Epithelial cell of proximal tubule (primary cell): ENCODE measurements around the gene DOCK9. TPM values are rescaled to one million over a fixed set of nuclear protein-coding genes. Genes with fewer than 3 reads are reported as not detected.
"Not testable (repeated sequence)": the region's sequence is repeated elsewhere in the genome, so short reads cannot be mapped to it uniquely, and the experiment has no call there.

Source experiments
- DNase-seq: peaks from one replicate; pipeline ENCODE4 v3.0.0-alpha.2; 2011; ENCODE audit warnings: low read depth
- H3K4me3 ChIP-seq: 2 replicates; pipeline ENCODE4 v1.5.1; 2011; ENCODE audit warnings: low read depth, mild to moderate bottlenecking, low read length
- total RNA-seq: library from RNA; depleted of rRNA; stranded (reverse); fragments of >200 nt; gene quantifications from 2 replicates; pipeline ENCODE4 v1.2.3, GENCODE V29; 2015
- TF ChIP-seq, protein P1 (sequence below): conservative IDR thresholded peaks from 2 replicates; pipeline ENCODE4 v1.5.1; 2012; ENCODE audit warnings: low read depth, mild to moderate bottlenecking, low read length

DOCK9 gene
- total RNA-seq, 1 donor from 2014 or later: 37.6 TPM

DNA sequence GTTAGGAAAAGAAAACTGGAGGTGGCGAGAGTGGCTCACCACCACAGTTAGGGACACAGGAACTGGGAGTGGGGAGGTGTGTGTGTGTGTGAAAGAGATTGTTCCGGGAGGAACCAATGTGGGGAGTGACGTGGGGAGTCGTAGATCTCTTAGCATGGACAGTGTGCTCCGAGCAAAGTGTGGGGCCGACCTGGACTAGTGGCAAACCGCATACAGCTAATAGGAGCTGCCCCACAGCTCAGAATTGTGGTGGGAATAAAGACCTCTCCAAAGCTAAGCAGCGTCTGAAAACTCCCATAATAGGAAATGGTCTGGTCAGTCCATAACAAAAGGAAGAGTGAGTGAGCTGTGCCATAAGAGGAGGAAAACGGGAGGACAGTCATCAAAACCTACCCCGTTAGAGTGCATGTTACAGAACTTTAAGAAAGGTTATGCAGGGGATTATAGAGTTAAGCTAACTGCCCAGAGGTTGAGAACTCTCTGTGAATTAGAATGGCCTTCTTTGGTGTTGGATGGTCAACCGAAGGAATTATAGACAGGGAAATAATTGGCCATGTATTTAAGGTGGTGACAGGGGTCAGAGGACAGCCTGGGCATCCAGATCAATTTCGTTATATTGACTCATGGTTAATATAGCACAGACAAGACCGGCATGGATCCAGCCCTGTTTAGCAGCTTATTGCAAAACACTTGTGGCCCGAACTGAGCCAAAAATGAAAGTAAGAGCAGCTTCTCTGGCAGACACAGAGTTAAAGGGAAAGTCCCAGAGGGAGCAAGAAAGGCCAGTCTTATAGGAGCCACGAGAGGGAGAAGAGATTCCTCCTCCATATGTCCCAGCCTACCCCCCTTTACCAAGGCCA lies 216.5 kb downstream of the DOCK9 start:
- peak; percentile 46 for DNase-seq
- peak overlapping the region; percentile 47 for H3K4me3 ChIP-seq

DNA sequence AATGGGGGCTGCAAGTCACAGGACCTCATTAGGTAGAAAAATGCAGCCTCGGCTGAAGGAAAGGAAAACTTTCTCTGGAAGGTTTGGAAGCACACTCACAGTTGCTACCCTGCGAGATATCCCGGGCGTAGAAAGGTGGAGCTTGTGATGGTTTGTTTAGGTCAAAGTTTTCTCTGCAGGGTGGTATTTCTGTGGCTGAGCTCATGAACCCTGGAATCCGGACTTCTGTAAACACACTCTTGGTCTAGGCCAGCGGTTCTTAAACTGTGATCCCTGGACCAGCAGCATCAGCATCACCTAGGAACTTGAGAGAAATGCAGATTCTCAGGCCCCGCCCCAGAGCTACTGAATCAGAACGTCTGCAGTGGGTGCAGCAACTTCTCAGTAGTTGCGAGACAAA lies 222.1 kb downstream of the DOCK9 start:
- no peak overlapping the region for H3K4me3 ChIP-seq
- no peak for DNase-seq
- TF ChIP-seq, protein P1, sequence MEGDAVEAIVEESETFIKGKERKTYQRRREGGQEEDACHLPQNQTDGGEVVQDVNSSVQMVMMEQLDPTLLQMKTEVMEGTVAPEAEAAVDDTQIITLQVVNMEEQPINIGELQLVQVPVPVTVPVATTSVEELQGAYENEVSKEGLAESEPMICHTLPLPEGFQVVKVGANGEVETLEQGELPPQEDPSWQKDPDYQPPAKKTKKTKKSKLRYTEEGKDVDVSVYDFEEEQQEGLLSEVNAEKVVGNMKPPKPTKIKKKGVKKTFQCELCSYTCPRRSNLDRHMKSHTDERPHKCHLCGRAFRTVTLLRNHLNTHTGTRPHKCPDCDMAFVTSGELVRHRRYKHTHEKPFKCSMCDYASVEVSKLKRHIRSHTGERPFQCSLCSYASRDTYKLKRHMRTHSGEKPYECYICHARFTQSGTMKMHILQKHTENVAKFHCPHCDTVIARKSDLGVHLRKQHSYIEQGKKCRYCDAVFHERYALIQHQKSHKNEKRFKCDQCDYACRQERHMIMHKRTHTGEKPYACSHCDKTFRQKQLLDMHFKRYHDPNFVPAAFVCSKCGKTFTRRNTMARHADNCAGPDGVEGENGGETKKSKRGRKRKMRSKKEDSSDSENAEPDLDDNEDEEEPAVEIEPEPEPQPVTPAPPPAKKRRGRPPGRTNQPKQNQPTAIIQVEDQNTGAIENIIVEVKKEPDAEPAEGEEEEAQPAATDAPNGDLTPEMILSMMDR: no peak

More for the DNA sequence above, 216.5 kb downstream of the DOCK9 start:
- TF ChIP-seq, protein P1: peak; percentile 20

DNA sequence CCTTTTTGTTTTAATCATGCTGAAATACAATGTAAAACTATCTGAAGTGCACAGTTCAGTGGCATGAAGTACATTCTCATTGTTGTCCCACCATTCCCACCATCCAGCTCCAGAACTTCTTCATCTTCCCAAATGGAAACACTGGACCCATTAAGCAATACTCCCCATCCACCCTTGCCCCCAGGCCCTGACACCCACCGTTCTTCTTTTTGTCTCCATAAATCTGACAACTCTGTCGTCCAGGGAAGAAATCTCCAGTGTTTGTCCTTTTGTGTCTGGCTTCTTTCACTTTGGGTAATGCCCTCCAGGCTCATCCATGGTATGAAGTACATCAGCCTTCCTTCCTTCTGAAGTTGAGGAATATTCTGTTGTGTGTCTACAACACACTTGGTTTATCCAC lies 222.7 kb downstream of the DOCK9 start:
- TF ChIP-seq, protein P1: no peak
- DNase-seq: no peak
- H3K4me3 ChIP-seq: no peak overlapping the region

DNA sequence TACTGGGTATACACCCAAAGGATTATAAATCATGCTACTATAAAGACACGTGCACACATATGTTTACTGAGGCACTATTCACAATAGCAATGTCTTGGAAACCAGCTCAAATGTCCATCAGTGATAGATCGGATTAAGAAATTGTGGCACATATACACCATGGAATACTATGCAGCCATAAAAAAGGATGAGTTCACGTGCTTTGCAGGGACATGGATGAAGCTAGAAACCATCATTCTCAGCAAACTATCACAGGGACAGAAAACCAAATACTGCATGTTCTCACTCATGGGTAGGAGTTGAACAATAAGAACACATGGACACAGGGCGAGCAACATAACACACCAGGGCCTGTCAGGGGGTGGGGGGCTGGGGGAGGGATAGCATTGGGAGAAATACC lies 223.4 kb downstream of the DOCK9 start:
- not testable (repeated sequence) for H3K4me3 ChIP-seq, DNase-seq

DNA sequence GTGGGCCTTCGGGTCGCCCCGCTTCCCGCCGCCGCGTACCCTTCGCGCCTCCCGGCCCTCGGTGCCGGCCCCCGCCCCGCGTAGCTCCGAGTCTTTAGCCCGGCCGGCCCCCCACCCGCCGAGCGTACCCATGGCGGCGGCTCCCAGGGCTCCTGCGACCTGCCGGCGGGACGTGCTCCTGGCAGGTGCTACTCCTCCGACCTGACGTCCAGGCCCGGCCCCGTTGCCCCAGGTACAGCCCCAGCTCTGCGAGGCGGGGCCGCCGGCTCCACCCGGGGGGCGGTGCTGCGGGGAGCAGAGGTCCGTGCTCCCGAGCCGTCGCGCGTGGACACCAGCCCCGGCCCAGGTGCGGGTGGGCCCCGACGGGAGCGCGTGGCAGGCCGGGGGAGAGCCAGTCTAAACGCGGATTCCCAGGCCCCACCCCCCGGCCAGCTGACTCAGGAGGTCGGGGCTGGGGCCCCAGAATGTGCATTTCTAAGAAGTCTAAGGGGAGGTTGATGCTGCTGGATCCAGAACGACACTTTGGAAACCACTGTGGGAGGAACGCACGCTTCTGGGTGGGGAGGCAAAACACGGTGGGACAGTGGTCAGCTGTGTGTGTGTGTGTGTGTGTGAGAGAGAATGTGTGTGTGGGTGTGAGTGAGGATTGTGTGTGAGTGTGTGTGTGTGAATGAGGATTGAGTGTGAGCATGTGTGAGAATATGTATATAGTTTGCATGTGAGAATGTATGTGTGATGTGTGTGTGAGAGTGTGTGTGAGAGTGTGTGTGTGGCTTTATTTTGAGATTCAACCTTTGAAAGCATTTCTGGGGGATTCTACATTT lies 225.2 kb downstream of the DOCK9 start, which contains the start of gene SLC15A1:
Gene SLC15A1, minus strand, starts transcription at position 206 of the 824 bp plus-strand sequence. Its CDS starts 74 bp downstream, at position 132.
- DNase-seq: no peak
- H3K4me3 ChIP-seq: peak within 1 kb of the TSS; percentile 52
- TF ChIP-seq, protein P1: no peak

DNA sequence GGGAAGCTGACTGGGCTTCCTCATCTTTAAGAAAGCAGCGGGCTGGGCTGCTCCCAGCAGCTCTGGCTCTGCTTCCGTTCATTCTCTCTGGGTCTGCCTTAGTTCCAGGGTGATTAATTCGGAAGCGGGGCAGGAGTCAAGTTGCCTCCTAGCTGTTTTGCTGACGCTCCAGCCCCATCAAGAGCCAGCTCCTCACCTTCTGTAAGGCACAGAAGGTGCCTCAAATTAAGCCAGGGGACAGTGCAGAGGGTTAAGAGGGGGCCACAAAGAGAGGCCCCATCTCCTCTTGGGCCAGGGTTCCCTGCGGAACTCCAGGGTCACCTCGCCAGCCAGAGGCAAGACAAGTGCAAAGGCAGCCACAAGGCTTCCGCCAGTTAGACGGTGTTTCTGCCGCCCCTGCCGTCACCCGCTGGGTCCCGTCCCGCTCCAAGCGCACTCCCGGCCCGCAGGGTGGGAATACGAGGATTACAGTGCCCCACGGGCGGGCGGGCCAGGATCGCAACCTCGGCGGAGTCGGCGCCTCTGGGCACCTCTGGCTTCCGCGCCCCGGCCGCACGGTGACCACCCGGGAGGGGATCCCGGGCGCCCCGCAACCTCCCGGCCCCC lies 225.9 kb downstream of the DOCK9 start:
- TF ChIP-seq, protein P1: no peak
- no peak for DNase-seq
- H3K4me3 ChIP-seq: peak overlapping the region; percentile 52

DNA sequence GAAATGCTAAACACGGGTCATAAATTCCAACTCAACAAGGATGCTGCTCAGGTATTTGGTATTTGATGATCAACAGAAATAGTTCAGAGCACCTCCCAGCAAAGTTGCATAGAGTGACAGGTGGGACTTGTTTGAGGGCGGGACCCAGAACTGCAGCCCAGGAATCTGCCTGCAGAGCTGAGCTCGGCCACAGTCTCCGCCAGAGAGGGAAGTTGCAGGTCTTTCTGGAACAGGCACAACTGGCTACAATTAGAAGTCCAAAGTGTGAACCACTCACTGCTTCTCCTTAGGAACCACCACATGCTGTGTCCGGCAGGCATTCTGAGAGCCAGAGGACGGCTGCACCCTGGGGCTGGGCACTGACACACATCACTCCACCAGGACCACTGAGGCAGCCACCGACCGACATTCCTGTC lies 226.5 kb downstream of the DOCK9 start:
- peak overlapping the region; percentile 52 for H3K4me3 ChIP-seq
- TF ChIP-seq, protein P1: no peak
- no peak for DNase-seq
